ENCODE data around the gene EMP2.

DNA sequence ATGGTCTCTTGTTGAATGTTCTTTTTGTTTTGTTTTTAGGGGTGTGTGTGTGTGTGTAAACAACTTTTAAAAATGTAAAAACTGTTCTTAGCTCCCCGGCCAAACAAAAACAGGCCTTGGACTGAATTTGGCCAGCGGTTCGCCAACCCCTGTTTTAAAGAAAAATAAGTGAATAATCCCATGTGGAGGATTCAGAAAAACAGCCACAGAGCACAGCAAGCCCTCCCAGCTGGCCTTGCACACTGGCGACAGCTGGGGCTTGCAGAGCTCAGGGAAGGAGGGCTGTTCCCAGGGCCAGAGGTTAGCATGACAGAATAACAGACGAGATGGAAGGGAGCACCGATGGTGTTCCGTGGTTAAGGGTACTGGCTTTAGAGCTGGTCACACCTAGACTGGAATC is 39.0 kb downstream of the EMP2 start:
- TF ChIP-seq, protein P1, sequence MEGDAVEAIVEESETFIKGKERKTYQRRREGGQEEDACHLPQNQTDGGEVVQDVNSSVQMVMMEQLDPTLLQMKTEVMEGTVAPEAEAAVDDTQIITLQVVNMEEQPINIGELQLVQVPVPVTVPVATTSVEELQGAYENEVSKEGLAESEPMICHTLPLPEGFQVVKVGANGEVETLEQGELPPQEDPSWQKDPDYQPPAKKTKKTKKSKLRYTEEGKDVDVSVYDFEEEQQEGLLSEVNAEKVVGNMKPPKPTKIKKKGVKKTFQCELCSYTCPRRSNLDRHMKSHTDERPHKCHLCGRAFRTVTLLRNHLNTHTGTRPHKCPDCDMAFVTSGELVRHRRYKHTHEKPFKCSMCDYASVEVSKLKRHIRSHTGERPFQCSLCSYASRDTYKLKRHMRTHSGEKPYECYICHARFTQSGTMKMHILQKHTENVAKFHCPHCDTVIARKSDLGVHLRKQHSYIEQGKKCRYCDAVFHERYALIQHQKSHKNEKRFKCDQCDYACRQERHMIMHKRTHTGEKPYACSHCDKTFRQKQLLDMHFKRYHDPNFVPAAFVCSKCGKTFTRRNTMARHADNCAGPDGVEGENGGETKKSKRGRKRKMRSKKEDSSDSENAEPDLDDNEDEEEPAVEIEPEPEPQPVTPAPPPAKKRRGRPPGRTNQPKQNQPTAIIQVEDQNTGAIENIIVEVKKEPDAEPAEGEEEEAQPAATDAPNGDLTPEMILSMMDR (tag by site-specific recombination; IDR thresholded peaks at IDR 0.05): no peak
- TF ChIP-seq SALL2 (tag by site-specific recombination; IDR thresholded peaks at IDR 0.05; ENCODE audit: borderline replicate concordance): no peak
- TF ChIP-seq ZBTB7A (tag by site-specific recombination; IDR thresholded peaks at IDR 0.05; ENCODE audit: low read depth): no peak
- no peak for TF ChIP-seq KLF10 (tag by site-specific recombination; IDR thresholded peaks at IDR 0.05)
- TF ChIP-seq, protein P2, sequence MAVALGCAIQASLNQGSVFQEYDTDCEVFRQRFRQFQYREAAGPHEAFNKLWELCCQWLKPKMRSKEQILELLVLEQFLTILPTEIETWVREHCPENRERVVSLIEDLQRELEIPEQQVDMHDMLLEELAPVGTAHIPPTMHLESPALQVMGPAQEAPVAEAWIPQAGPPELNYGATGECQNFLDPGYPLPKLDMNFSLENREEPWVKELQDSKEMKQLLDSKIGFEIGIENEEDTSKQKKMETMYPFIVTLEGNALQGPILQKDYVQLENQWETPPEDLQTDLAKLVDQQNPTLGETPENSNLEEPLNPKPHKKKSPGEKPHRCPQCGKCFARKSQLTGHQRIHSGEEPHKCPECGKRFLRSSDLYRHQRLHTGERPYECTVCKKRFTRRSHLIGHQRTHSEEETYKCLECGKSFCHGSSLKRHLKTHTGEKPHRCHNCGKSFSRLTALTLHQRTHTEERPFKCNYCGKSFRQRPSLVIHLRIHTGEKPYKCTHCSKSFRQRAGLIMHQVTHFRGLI (tag by site-specific recombination; IDR thresholded peaks at IDR 0.05): no peak
- TF ChIP-seq SETDB1 (IDR thresholded peaks at IDR 0.05; ENCODE audit: insufficient read length, low read length): no peak
- TF ChIP-seq ZEB2 (tag by site-specific recombination; IDR thresholded peaks at IDR 0.05): no peak
- no peak for TF ChIP-seq ZBTB48 (tag by site-specific recombination; IDR thresholded peaks at IDR 0.05)
- TF ChIP-seq ZNF274 (IDR thresholded peaks at IDR 0.05; ENCODE audit: low read length): no peak
- no peak for TF ChIP-seq ZNF274 (tag by site-specific recombination; IDR thresholded peaks at IDR 0.05; ENCODE audit: borderline replicate concordance)
- TF ChIP-seq ZNF549 (tag by site-specific recombination; IDR thresholded peaks at IDR 0.05): no peak
- no peak for TF ChIP-seq ZNF24 (tag by site-specific recombination; IDR thresholded peaks at IDR 0.05)
